HG02981 (cell line): ENCODE measurements around the gene PRAMEF1.
"Not testable (repeated sequence)": the region's sequence is repeated elsewhere in the genome, so short reads cannot be mapped to it uniquely, and the experiment has no call there.

Experiments used
- ATAC-seq: cut with Tn5 transposase; IDR thresholded peaks from one replicate; pipeline ENCODE4 v1.9.1; 2021; ENCODE audit warnings: mild to moderate bottlenecking, moderate library complexity; ENCODE audit not compliant: unreplicated experiment

Gene PRAMEF1, protein sequence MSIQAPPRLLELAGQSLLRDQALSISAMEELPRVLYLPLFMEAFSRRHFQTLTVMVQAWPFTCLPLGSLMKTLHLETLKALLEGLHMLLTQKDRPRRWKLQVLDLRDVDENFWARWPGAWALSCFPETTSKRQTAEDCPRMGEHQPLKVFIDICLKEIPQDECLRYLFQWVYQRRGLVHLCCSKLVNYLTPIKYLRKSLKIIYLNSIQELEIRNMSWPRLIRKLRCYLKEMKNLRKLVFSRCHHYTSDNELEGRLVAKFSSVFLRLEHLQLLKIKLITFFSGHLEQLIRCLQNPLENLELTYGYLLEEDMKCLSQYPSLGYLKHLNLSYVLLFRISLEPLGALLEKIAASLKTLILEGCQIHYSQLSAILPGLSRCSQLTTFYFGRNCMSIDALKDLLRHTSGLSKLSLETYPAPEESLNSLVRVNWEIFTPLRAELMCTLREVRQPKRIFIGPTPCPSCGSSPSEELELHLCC

DNA sequence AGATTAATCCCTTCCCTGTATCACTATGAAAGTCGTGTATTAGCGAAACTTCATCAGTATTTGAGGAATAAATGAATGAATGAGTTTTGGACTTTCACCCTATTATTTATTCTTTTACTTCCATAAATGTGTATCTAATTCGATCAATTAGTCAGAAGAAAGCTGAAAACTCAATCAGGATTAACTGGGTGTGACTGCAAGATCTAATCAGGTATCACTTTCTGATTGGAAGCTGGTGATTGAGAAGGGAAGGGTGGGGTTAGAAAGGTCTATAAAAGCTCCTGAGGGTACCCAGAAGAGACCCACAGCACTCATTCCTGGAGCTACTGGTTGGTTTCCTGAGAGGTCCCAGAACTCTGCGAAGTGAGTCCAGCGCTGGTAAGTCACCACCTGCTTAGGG lies at the start of gene PRAMEF1:
Gene PRAMEF1 (plus strand): TSS at position 301 of the 400 bp plus-strand sequence. CDS start 1,831 bp downstream, outside the sequence.
- not testable (repeated sequence) for ATAC-seq

DNA sequence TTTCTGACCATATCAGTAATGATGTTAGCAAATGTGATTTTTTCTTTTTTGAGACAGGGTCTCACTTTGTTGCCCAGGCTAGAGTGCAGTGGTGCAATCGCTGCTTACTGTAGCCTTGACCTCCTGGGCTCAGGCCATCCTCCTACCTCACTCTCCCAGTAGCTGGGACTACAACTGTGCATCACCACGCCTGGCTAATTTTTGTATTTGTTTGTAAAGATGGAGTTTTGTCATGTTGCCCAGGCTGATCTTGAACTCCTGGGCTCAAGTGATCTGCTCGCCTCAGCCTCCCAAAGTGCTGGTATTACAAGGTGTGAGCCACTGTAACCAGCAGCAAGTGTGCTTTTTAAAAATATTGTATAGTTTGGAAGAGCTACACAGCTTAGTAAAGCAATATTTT lies 49.3 kb upstream of the PRAMEF1 start:
- ATAC-seq: no peak

DNA sequence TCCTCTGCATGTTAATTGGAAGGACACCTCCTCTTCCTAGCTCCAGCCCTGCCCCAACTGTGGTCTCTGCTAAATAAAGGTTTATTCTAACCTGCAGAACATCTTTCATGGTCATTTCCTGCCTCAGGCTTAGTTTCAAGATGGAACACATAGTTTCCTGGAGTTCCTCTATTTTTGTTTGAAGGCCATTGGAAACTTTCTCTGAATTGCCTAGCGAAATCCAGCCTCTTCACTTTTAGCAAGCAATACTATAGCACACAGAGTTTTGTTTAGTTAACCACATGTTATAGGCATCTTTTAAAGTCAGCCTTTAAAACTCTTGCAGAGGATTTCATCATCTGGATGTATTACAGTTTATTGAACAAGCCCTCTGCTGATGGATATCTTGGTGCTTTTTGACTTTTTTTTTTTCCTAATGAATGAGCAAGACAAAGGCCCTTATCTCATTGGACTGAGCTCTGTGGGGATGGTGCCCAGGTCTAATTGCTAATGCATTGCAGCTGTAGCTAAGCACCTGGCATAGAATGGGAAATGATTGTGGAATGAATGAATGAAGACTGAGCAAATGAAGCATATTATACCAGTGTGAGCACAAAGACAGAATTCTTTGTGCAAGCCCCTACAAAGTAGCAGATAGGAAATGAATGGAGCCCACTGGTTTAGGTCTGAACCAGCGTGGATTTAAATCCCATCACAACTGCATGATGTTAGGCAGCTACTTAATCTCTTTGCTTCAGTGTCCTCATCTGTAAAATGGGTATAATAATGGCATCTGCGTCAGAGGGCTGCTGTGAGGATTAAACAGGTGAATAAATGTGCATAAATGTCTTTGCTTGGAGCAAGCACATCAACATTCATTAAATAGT lies 45.8 kb upstream of the PRAMEF1 start:
- ATAC-seq: no peak

DNA sequence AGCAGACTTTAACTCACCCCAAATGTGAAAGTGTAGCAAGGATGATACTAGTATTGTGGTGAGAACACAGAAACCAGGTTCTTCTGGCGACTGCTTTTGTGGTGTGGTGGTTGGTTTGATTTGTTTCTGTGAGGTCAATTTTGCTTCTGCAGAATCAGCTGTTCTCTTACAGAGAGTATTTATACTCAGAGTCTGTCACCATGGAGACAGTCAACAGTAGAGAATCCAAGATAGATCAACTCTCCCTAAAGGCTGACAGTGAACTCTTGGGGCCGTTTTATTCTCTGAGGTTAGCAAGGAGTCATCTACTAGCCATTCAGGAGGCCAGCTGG lies 45.2 kb upstream of the PRAMEF1 start, which contains the start of gene CFAP107:
Gene CFAP107 (plus strand): TSS at position 209 of the 332 bp plus-strand sequence. CDS start 231 bp downstream, outside the sequence.
- ATAC-seq: peak; percentile 51

DNA sequence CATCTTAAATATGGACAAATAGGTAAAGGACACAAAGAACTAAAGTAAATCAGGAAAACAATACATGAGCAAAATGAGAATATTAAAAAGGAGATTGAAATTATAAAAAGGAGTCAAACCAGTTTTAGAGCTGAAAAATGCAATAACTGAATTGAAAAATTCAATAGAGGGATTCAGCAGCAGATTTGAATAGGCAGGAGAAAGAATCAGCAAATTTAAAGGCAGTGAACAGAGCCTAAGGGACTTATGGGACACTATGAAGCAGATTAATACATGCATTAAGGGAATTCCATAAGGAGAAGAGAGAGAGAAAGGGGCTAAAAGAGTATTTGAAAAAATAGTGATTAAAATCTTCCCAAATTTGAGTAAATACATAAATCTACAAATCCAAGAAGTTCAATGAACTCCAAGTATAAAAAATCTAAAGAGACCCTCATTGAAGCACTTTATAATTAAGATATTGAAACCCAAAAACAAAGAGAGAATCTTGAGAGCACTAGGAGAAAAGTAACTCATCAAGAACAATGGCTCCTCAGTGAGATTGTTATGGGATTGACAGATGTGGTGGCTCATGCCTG lies 42.3 kb upstream of the PRAMEF1 start:
- no peak for ATAC-seq

DNA sequence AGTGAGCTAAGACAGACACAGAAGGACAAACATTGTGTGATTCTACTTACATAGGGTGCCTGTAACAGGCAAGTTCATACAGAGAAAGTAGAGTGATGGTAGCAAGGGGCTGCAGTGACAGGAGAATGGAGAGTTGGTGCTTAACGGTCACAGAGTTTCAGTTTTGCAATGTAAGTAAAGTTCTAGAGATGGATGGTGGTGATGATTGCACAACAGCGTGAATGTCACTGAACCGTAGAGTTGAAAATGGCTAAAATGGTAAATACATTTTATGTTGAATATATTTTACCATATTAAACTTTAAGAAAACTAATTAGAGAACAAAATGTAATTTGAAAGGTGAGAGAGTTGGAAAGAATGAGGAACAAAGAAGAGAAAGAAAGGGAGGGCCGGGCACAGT lies 36.5 kb upstream of the PRAMEF1 start:
- ATAC-seq: no peak

DNA sequence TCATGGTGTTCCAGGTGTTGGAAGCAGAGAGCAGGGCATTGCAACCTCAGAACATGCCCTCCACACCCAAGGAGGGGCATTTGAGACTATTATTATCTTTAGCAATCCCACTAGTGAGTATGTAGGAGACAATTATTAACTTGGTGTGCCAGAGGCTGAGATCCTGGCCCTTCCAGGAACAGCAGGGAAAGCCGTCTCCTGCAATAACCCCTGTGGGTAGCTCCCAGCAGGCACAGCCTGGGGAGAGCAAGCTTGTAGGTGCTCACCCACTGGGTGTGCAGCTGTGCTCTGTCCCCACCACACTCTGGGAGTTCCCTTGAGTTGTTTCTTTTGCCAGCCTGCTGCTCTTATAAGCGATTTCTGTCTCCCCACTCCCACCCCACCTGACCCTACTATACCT lies 34.9 kb upstream of the PRAMEF1 start:
- no peak for ATAC-seq

DNA sequence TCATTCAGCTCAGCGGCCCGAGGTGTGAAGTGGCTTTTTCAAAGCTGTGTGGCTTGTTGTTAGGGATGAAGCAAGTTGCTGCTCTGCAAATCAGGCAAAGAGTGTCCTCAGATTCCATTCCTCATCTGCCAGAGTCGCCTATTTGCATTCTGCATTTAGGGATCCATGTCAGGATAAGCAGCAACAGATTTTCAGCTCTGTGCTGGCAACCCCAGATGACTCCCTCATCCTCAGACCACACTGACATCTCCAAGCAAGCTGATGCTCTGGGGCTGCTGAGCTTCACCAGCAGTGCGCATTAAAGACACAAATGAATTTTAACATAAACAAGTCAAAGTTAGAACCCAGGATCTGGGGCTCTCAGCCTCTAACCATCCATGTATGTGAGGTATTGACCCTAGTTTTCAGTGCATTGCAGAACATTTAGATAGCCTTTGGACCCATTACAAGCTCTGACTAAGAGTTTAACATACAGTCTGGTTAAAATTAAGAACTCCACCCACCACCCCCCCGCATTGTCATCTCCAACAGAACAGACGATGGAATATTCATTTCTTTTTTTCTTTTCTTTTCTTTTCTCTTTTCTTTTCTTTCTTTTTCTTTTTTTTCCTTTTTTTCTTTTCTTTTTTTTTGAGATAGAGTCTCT lies 34.3 kb upstream of the PRAMEF1 start:
- ATAC-seq: no peak

DNA sequence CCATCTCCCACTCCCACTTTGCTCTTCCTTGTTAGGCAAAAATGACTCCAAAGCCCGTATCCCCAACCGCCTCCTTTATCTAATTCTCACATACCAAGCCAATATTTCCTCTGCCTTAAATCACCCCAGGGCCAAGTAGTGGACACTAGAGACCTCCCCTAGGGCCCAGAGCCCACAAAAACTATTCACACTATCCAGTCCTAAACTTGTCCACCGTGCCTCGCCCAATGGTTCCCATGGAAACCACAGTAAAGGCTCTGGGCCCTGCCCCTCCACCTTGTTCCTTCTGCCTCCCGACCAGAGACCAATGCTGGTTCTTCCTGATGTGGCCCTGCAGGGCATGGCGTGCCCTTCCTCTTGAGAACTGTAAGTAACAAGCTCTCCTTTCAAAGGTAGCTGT lies 33.4 kb upstream of the PRAMEF1 start:
- ATAC-seq: no peak

DNA sequence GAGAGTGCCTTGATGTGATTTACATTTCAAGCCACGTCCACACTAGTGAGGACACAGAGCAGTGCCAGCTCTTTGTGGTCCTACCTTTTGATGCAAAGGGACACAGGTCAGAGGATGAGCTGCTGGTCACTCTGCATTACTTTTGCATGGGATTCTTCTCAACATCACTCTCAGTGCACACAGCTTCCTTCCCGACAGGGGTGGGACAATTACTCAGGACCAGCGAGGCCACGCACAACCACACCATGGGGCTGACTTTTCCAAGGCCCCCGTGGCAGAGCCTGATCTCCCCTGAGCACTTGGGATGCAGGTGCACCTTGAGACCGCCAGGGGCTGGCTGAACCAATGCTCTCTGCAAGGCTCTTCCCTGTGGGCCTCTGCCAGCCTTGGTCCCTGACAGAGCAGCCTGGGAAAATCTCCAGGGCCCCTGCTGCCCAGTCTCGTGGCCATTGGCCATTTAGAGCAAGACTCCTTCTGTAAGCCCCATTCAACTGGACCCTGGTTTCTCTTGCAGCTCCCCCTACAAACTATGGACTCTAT lies 30.9 kb upstream of the PRAMEF1 start:
- no peak for ATAC-seq

DNA sequence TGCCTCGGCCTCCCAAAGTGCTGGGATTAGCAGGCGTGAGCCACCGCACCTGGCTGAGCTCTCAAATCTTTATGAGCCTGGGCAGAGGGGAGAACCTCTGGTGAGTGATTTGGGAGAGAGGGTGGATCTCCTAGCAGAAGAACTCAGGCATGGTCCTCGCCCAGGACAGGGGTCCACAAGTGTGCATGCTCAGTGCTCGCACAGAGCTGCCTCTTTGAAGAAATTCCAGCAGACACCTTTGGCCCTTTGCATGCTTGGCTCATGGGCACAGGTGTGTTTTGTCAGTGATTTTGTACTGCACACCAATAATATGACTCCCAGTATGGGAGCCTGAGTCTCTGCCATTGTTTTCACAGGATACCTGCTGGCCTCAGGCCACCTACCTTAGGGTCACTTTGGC lies 29.4 kb upstream of the PRAMEF1 start:
- no peak for ATAC-seq

DNA sequence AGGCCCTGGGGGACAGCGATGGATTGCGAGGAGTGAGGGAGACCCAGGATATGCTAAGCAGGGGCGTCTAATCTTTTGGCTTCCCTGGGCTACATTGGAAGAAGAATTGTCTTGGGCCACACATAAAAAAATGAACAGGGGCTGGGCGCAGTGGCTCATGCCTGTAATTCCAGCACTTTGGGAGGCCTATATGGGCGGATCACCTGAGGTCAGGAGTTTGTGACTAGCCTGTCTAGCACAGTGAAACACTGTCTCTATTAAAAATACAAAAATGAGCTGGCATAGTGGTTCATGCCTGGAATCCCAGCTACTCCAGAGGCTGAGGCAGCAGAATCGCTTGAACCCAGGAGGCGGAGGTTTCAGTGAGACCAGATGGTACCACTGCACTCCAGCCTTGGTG lies 28.4 kb upstream of the PRAMEF1 start:
- ATAC-seq: no peak

DNA sequence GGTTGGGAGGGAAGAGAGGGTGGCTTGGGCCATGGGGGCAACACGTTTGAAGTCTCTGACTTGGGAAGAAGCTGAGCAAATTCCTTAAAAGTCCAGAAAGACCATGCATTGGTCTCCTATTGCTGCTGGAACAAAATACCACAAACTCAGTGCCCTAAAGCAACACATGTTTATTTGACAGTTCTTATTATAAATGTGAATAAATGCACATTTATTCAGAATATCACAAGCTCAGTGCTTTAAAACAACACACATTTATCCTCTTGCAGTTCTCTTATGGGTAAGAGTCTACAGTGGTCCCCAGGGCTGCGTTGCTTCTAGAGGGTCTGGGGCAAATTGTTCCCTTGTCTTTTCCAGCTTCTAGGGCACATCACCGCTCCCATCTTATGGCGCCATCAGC lies 27.7 kb upstream of the PRAMEF1 start:
- no peak for ATAC-seq

DNA sequence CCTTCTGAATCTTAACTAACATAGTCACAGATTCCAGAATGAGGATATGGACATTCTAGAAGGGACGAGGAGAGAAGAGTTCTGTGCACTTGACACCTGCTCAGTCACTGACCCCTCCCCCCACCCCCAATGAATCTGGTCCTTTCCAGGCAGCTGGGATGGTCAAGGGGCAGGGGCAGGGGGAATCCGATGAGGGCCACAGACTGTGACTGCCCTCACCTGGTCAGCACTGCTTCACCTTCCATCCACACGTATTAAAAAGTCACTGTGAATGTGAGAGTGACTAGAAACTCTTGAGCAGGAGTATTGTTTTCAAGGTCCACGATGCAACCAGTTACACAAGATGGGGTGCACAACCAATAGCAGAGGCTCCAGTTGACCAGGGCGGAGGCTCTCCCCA lies 27.2 kb upstream of the PRAMEF1 start:
- no peak for ATAC-seq

DNA sequence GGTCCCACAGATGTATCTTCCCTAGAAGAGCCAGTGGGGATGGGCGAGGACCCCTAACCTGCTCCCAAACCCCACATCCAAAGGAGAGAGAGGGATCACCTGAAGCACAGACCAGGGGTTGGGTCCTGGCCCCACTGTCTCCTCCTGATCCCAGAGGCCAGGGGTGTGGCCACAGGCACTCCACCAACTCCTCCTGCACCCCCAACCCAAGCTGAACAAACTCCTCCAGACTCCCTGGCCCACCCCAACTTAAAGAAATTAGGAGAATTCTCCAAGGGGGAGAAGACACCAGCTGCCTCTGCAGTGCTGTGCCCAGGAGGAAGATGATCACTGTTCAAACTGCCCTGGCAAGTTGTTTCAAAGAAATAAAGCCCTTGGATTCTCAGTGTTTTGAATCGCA lies 22.2 kb upstream of the PRAMEF1 start:
- no peak for ATAC-seq

DNA sequence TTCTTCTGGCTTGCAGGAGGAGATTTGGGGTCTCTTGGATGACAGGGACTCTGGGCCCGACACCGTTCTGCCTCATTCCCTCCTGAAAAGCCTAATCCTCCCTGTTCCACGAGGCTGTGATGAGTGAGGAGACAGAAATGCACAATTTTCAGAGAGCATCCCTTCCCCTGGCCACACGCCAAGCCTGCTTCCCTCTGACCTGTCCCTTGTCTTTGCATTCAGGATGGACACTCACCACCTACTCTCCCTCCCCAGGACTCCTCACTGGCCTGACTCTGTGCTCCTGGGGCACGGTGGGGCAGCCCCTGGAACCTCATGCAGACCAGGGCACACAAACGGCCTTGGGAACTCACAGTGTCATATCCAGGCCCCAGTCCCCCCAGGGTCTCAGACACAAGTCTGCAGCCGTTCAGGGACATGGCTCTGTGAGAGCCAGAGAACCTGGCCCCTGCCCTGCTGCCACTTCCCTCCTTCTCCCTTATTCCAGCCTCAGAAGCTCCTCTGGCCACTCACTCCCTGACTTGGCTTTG lies 21.2 kb upstream of the PRAMEF1 start:
- no peak for ATAC-seq

DNA sequence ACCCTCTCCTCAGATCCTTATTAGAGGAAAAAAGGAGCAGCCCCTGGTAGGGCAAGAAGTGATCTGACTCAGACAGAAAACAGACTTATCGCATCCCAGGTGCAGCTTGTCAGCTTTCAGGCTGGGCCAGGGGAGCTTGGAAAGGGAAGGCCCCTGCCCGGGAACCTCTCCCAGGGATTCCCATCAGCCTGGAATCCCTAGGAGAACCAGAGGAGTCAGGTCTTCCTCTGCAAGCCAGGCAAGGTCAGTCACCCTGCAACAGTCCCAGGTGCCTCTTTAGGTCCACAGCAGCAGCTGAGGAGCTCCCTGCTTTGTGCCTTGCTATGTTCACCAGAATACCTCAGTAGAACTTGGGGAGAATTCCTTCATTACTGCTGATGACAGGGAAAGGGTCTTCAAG lies 20.6 kb upstream of the PRAMEF1 start:
- ATAC-seq: no peak

DNA sequence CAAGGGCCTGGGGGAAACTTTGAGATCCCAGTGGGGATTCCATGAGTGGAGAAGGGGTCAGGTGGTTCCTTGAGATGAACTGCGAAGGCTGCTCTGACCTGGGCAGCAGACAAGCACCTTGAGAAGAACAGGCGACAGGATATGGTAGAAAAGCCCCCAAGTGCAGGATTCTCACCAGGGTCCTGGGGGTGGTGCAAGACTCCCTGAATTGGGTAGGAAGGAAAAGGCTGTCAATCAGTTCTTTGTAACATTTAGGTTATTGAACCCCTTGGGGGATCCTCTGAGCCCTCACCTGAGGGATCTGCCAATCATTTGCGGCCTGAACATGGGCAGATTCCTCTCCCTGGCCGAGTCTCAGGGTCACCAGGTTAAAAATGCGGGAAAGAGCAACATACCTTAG lies 20.0 kb upstream of the PRAMEF1 start:
- no peak for ATAC-seq

DNA sequence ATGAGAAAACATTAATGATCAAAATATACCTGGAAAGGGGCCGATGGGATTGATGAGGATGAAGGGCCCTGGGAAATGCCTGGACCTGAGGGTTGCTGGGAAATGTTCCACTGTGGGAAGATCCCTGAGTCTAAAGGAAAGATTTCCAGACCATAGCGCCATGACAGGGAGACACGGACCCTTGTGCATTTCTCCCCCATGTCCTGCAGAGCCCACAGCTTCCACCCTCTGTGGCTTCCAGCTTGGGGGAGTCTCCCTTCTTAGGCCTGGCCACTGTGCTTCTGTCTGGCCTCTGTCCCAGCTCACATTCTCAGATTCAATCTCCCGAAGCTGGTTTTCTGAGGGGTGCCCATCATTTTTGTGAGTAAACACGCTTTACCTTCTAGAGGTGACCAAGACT lies 18.7 kb upstream of the PRAMEF1 start:
- ATAC-seq: no peak

DNA sequence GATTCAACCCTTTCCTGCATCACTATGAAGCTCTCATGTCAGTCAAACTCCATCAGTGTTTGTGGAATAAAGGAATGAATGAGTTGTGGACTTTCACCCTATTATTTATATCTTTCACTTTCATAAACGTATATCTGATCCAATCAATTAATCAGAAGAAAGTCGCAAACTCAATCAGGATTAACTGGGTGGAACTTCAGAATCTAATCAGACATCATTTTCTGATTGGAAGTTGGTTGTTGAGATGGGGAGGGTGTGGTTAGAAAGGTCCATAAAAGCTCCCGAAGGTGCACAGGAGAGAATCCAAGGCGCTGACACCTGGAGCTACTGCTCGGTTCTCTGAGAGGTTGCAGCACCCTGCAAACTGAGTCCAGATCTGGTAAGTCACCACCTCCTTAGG lies 17.8 kb upstream of the PRAMEF1 start, which contains the start of gene PRAMEF12:
Gene PRAMEF12 (plus strand): TSS at position 301 of the 400 bp plus-strand sequence. CDS start 1,130 bp downstream, outside the sequence.
- ATAC-seq: no peak
